Thoracic aorta (tissue), 2 donors: ENCODE measurements around the gene C2CD4B. TPM values are rescaled to one million over a fixed set of nuclear protein-coding genes. Genes with fewer than 3 reads are reported as not detected.

Source experiments
- ATAC-seq: fragments of 150-250 bp; one replicate; pipeline ENCODE4 v1.8.0; 2017; ENCODE audit warnings: low read depth; ENCODE audit not compliant: insufficient number of reproducible peaks, low FRiP score
- DNase-seq: peaks from one replicate; pipeline ENCODE4 v3.0.0-alpha.2; 2020; ENCODE audit warnings: low spot score
- H3K27ac ChIP-seq, 2 donors: fragments of 200-600 bp; sonication (generic); 1 replicate in 1 of 2; 2 replicates in 1 of 2; pipeline ENCODE4 v1.5.1; 2016; ENCODE audit warnings: mild to moderate bottlenecking in 2 of 2, moderate library complexity in 2 of 2
- H3K27me3 ChIP-seq: fragments of 200-600 bp; sonication (generic); replicated peaks from 2 replicates; pipeline ENCODE4 v1.6.0; 2016; ENCODE audit warnings: mild to moderate bottlenecking; ENCODE audit not compliant: insufficient read depth
- H3K36me3 ChIP-seq: fragments of 200-600 bp; sonication (generic); one replicate; pipeline ENCODE4 v1.5.1; 2016
- H3K4me1 ChIP-seq, 2 donors: fragments of 200-600 bp; sonication (generic); 1 replicate in 1 of 2; 2 replicates in 1 of 2; pipeline versions ENCODE4 v1.5.1 to v1.6.0; 2016; ENCODE audit warnings: low read depth in 2 of 2, mild to moderate bottlenecking in 1 of 2; ENCODE audit not compliant: control insufficient read depth in 1 of 2
- H3K4me3 ChIP-seq: fragments of 200-600 bp; sonication (generic); 2 replicates; pipeline ENCODE4 v1.5.1; 2016; ENCODE audit warnings: mild to moderate bottlenecking
- H3K9me3 ChIP-seq: fragments of 200-600 bp; sonication (generic); 2 replicates; pipeline ENCODE4 v1.5.1; 2016
- total RNA-seq, 2 donors: library from RNA; depleted of rRNA; stranded (reverse); fragments of >200 nt; gene quantifications; one replicate each; pipeline versions ENCODE4 v1.1.0 to v1.2.3, GENCODE V29; 2016
- TF ChIP-seq, protein P1 (sequence below): fragments of 200-600 bp; sonication (generic); IDR thresholded peaks from one replicate; pipeline ENCODE4 v1.5.1; 2019; ENCODE audit warnings: antibody characterized with exemption

The C2CD4B gene
- total RNA-seq, 2 donors from 2014 or later: 8.0 to 42.1 TPM

- H3K27me3 ChIP-seq: no peaks in the 10 kb centered on the region
- H3K4me1 ChIP-seq: peaks cover 9 to 15% of the 10 kb centered on the region in 2 donors
- ATAC-seq (no peak), DNase-seq (no peak)
- no peaks in the 10 kb centered on the region for H3K9me3 ChIP-seq
- no peaks in the 10 kb centered on the region for H3K36me3 ChIP-seq
- TF ChIP-seq, protein P1, sequence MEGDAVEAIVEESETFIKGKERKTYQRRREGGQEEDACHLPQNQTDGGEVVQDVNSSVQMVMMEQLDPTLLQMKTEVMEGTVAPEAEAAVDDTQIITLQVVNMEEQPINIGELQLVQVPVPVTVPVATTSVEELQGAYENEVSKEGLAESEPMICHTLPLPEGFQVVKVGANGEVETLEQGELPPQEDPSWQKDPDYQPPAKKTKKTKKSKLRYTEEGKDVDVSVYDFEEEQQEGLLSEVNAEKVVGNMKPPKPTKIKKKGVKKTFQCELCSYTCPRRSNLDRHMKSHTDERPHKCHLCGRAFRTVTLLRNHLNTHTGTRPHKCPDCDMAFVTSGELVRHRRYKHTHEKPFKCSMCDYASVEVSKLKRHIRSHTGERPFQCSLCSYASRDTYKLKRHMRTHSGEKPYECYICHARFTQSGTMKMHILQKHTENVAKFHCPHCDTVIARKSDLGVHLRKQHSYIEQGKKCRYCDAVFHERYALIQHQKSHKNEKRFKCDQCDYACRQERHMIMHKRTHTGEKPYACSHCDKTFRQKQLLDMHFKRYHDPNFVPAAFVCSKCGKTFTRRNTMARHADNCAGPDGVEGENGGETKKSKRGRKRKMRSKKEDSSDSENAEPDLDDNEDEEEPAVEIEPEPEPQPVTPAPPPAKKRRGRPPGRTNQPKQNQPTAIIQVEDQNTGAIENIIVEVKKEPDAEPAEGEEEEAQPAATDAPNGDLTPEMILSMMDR: no peak
- H3K4me3 ChIP-seq: no peak overlapping the region
- H3K27ac ChIP-seq: no peak overlapping the region
Measured at GRCh38 chr15:62136911-62137865, 27.9 kb downstream of the C2CD4B start.

- Histone ChIP-seq H3K36me3 (no peaks in the 10 kb centered on the region), H3K9me3 (no peaks in the 10 kb centered on the region), H3K4me1 (peaks cover 9 to 15% of the 10 kb centered on the region in 2 donors), H3K27me3 (no peaks in the 10 kb centered on the region), H3K27ac (peak overlapping the region in 1 of 2 donors; percentile 12), H3K4me3 (no peak overlapping the region)
- DNase-seq (peak; percentile 25), ATAC-seq (peak; percentile 59)
- TF ChIP-seq, protein P1: no peak
Measured at GRCh38 chr15:62135532-62136134, 29.5 kb downstream of the C2CD4B start.

- no peaks in the 10 kb centered on the region for H3K9me3 ChIP-seq
- no peak overlapping the region for H3K4me3 ChIP-seq
- H3K36me3 ChIP-seq: no peaks in the 10 kb centered on the region
- H3K27me3 ChIP-seq: no peaks in the 10 kb centered on the region
- ATAC-seq: no peak
- no peak for DNase-seq
- TF ChIP-seq, protein P1: no peak
- no peak overlapping the region for H3K27ac ChIP-seq
- H3K4me1 ChIP-seq: peaks cover 9 to 15% of the 10 kb centered on the region in 2 donors
Measured at GRCh38 chr15:62133141-62133540, 31.9 kb downstream of the C2CD4B start.

DNA sequence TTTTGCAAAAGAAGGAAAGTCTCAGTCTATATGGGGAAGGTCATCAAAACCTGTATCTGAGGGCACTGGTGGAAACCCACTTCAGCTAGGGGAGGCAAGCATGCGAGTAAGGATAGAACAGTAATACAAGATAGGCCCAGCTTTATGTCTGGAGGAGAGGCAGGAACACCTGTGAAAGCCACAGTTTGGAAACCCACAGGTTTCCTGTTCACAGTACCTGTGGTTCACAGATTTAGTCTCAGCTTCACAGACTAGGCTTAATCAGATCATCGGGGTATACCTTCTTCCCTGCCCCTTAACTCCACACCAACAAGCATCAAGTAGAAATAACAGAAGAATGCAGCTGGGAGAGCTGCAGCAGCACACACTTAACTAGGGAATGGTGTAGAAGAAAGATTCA lies 36.2 kb downstream of the C2CD4B start:
- H3K36me3 ChIP-seq: no peaks in the 10 kb centered on the region
- H3K27me3 ChIP-seq: no peaks in the 10 kb centered on the region
- ATAC-seq (no peak), DNase-seq (no peak)
- TF ChIP-seq, protein P1: no peak
- no peaks in the 10 kb centered on the region for H3K9me3 ChIP-seq
- no peak overlapping the region for H3K27ac ChIP-seq
- no peak overlapping the region for H3K4me3 ChIP-seq
- H3K4me1 ChIP-seq: peaks cover 0 to 11% of the 10 kb centered on the region in 2 donors

- no peak overlapping the region for H3K4me3 ChIP-seq
- H3K36me3 ChIP-seq: no peaks in the 10 kb centered on the region
- ATAC-seq (no peak), DNase-seq (no peak)
- no peaks in the 10 kb centered on the region for H3K9me3 ChIP-seq
- H3K27me3 ChIP-seq: no peaks in the 10 kb centered on the region
- H3K27ac ChIP-seq: no peak overlapping the region
- TF ChIP-seq, protein P1: no peak
- H3K4me1 ChIP-seq: peaks cover 0 to 13% of the 10 kb centered on the region in 2 donors
Measured at GRCh38 chr15:62126364-62126763, 38.7 kb downstream of the C2CD4B start.
